Measurements from ENCODE around the gene NFKB2.

NFKB2 gene

DNA sequence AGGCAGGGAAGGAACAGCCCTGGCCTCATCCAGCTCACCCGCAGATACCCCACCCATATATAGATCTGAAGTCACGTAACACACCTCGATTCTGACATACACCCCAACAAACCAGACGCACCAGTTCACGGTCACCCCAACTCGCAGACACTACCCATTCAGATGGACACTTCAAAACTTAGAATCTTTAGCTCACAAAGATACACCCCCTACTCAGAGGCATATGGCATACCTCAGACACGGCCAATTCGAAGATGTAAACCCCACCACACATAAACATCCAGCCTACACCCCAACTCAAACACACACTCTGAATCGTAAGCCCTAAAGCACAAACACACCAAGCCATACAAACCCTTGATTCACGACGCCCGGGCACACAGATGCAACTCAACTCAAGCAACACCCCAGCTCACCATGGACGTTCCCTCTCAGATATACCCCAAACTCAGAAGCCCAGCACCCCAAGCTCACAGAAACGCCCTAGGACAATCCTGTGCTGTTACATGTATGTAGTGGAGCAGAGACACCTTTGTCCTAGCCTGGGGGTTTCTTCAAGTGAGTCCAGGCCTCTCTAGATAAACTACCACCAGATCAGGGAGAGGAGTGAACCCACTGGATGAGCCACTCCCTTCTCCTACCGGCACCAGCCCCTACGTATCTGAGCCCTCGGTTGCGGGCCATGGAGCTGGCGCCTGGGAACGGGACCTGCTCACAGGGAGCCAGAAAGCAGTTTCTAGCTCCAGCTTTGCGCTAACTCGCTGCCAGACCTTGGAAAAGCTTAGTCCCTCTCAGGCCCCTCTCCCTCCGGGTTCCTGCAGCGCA is 14.3 kb downstream of the NFKB2 start:
- no peak for DNase-seq

GRCh38 chr10:102410429-102411073 is 15.0 kb downstream of the NFKB2 start:
- DNase-seq = no peak

- no peak for DNase-seq
These were observed 16.1 kb downstream of the NFKB2 start for GRCh38 chr10:102411341-102412255.

- no peak for DNase-seq
These were observed 16.8 kb downstream of the NFKB2 start for GRCh38 chr10:102412293-102412692.

GRCh38 chr10:102413053-102413705 is 17.7 kb downstream of the NFKB2 start:
- DNase-seq = peak; percentile 41

DNA sequence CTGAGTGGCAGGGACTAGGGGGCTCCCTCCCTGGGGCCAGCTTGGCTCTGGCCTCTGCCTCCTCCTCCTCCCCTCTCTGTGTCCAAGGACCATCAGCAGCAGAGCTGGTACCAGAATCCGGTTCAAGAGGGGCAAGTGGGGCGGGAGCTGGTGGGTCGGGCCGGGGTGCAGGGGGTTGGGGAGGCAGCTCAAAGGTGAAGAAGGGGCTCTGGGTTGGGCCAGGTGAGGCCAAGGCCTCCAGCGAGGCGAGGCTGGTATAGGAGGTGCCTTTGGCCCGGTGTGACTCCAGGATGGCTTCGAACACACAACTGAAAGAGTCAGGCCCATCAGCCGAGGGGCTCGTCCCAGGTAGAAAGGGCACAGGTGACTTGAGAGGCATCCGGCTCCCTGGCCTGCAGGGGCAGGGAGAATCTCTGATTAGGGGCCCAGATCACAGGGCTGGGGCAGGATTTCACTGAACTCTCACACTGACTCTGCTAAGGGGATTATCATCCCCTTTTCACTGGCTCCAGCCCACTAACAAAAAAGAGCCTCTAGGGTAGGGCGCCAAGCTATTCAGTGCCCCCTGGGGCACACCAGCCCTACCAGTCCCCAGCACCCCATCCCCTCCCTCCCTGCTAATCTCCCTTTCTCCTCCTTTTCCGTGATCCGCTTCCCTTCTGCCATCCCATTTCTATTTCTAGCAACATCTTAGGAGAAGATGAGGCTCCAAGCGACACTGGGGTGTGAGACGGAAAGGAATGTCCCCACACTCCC is 18.5 kb downstream of the NFKB2 start:
- DNase-seq = no peak

DNA sequence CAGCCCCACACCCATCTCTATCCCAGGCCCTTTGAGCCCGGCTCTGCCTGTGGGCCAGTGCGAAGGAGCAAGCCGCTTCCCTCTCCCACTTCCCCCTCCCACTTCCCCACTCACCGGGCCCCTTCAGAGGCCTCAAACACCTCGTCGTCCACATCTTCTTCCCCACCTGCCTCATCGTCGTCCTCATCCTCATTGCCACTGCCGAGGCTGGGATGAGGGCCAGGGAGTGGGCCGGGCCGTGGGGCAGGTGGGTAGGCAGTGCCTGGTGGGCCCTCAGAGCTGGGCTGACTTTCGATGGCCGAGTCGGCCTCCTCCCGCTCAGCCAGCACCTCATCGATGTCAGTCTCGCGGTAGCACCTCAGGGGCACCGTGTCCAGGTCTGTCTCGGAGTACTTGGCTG is 19.2 kb downstream of the NFKB2 start:
- no peak for DNase-seq

DNA sequence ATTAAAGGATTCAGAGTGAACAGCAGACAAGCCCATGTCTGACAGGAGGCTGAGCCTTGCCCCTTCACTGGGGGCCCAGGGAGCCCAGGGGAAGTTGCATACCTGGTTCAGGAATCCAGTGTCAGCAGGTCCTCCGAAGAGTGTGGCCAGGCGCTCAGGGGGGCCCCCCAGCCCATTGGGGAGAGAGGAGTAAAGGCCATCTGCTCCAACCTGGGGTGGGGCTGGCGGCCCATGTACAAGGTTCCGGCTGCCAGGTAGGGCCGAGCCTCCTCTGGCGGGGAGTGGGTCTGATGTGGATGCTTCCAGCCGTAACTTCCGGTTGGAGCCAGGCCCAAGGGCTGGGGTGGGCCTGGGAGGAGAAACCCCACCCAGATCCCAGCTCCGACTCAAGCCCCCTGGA is 20.8 kb downstream of the NFKB2 start:
- DNase-seq = no peak

DNA sequence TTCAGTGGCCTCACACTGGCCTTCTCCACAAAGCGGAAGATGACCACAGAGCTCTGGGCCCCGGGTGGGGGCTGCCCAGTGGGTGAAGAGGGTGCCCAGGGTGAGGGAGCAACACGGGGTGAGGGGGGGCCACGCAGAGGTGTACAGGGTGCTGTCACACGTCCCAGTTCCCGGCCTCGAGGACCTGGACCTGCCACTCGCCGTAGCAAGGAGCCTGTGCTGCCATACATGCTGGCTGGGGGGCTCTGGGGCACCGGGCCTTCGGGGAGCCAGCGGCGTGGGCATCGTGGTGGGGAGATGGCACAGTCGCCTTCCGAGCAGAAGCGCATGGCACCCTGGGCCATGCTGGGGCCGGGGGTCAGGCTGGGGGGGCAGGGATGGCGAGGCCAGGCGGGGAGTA is 21.2 kb downstream of the NFKB2 start:
- no peak for DNase-seq

DNA sequence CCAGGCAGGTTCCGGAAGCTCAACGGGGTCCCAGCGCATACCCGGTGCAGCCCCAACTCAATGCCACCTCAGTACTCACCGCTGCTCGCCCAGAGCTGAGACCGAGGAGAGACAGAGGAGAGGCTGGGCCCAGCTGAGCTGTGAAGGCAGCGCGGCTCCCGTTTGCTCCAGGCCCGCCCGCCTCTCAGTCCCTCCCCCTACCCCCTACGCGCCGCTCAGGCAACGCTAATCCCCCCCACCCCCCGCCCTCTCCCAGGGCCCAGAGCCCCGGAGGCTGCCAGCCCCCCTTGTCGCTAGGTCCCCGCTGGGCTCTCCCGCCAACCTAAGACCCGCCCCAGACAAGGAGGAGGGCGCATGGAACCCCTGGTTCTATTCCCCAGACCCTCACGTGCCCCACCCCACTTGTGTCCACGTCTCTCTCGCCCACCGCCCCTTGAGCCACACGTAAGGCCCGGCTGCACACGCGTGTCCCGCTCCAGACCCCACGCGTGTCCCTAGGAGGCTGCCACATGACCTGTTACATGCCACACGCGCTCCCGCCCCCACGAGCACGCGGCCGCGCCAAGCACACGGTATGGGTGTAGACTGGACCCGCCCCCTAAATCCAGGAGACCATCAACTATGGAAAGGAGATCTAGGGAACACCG is 23.2 kb downstream of the NFKB2 start, which contains the start of gene PSD:
Gene PSD (minus strand): TSS at position 164 of the 647 bp plus-strand sequence. CDS start 1,747 bp downstream, outside the sequence.
- DNase-seq = peak; percentile 62

DNA sequence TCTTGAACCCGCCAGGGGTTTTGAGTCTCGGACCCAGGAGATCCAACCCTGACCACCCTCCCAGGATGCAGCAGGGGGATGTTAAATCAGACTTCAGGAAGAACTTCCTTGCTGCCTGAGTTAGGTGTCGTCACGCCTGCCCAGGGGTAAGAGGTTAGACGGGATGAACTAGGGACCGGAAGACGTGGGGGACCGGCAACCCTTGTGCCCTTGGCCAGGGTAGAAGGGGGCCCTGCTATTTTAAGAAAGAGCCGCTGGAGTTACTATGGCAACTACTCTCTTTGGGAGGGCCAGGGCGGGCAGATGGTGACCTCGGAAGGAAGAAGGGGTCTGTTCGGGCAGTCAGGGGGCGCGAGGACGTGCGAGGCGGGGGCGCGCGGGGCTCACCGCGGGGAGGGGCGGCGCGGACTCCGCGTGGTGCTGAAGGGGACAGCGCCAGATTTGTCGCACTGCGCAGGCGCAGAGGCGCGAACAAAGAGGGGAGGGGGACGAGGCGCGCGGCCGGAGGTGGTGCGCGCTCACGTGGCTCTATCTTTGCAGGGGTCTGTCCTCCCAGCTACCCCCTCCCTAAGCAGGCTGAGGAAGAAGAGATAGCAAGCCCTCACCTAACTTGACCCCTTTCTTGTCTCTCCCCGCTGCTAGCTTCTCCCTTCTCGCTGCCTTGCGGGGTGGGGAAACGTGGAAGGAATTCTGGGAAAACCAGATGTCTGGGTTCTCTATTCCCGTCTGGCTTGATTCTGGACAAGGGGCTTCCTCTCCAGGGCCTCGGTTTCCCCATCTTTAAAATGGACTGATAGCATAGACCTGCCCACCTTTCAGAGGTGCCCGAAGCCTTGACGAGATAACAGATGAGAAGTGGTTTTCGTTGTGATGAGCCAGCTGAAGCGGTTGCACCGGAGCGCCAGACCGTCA is 24.0 kb downstream of the NFKB2 start:
- DNase-seq = peak; percentile 69

- no peak for DNase-seq
These were observed 24.7 kb downstream of the NFKB2 start for GRCh38 chr10:102420181-102420713.

DNA sequence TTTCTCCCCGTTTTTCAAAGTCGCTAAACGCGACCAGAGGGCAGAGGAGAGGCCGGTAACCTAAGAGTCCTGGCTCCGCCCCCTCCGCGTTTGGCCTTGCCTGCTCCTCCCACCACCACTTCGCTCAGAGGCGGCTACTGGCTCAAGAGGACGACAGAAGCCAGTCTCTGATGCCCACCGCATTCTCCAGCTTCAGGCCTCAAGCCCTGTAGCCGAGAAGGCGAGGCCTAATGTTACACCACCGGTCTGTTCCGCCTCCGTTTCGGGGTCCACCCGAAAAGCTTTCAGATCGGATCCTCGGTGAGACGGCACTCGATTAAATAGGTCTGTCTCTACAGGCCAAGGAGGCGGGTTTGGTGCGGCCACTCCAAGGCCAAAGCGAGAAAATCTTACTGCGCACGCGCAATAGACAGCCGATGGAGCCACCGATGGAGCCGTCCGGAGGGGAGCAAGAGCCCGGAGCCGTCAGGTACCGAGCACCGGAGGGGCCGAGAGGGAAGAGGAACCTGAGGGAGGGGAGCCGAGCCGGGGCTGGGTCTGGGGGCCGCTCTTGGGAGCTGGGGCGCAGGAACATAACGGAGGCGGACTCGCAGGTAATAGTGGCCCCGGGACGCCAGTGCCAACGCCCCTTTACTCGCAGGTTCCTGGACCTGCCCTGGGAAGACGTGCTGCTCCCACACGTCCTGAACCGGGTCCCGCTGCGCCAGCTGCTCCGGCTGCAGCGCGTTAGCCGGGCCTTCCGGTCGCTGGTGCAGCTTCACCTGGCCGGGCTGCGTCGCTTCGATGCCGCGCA is 25.4 kb downstream of the NFKB2 start, which contains the start of gene FBXL15:
Gene FBXL15 (plus strand): TSS at position 123 of the 793 bp plus-strand sequence. CDS start 294 bp downstream, at position 417.
- DNase-seq = peak; percentile 88

DNA sequence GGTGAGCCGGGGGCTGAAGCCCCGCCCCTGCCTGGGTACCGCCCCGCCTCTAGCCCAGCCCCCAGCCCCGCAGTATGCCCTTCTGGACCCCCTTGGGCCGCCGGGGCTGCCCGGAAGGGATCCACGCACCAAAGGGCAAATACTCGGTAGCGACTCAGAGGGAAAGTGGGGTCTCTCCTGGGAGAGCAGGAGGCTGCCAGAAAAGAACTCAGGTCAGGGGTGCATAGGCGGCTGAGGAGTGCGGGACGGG is 25.9 kb downstream of the NFKB2 start:
- no peak for DNase-seq

DNA sequence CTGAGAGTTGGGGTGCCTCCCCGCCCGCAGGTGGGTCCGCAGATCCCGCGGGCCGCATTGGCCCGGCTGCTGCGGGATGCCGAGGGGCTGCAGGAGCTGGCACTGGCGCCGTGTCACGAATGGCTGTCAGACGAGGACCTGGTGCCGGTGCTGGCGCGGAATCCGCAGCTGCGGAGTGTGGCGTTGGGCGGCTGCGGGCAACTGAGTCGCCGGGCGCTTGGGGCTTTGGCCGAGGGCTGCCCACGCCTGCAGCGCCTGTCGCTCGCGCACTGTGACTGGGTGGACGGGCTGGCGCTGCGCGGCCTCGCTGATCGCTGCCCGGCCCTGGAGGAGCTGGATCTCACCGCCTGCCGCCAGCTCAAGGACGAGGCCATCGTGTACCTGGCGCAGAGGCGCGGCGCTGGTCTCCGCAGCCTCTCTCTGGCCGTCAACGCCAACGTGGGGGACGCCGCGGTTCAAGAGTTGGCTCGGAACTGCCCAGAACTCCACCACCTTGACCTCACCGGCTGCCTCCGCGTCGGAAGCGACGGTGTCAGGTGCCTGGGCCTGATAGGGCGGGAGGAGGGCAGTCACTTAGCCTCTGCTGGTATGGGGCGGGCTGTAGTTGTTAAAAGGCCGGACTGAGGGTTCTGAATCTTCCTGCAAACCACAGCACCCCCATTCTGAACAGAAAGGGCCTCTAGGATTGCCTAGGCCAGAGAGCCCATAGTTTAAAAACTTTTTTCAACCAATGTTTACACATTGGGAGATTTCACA is 26.4 kb downstream of the NFKB2 start:
- no peak for DNase-seq

DNA sequence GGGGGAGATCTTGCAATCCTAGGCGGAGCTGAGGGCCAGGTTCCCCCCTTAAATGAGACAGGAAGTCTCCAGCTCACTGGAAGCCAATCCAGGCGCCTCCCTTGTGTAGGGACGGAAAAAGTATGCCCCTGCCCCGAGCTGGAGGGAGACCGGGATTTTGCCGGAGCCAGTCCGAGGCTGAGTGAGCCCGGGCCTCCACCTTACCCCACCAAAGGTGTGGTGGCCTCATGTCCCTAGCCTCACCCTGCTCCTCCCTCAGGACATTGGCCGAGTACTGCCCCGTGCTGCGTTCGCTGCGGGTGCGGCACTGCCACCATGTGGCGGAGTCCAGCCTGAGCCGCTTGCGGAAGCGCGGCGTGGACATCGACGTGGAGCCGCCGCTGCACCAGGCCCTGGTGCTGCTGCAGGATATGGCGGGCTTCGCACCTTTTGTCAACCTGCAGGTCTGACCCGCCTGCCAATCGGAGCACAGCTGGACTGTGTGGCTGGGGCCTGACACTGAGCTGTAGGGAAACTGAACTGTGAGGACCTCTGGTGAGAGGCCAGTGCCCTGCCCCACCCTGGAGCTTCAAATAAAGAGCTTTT is 27.1 kb downstream of the NFKB2 start:
- DNase-seq = no peak

DNA sequence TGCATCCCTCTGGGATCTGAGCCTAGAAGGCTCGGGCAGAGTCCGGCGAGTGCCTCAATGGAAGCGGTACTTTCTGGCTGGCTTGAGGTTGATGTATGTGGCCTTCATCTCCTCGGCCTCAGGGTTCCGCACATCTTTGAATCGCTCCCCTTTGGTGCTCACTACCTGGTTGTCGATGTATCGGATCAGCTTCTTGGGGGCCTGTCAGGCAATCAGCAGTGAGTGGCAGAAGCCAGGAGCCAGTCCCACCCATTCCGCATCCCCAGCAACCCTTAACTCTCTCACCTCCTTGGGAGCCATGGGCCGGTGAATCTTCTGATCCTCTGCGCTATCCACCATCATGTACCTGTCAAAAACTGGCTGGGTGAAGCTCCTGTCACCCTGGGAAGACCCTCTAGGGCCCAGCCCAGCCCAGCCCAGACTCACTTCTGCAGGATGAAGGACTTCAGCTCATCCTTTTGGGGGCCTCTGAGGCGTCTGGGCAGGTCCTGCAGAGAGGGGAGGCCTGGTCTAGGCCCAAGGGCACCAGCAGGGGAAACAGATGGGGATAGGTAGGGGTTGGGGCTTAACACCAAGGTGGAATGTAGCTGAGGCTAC is 28.0 kb downstream of the NFKB2 start:
- DNase-seq = no peak

DNA sequence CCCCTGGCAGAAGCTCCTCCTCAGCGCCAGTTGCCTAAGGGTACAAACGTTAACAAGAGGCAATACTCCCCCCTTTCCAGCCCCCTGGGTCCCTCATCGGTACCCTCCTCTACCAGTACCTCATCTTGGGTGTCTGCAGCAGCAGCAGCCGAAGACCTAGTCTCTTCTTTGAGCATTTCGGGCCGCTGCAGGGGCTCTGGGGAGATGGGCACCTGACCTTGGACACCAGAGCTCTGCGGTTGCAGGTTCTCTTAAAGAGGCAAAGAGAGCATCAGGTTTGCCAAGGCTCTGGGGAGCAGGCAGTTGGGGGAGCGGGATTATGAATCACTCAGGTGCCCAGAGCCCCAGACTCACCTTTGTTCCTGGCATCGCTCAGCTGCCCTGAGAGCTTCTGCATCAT is 28.6 kb downstream of the NFKB2 start:
- DNase-seq = no peak
